ENCODE measurements around the gene PUSL1. TPM values are rescaled to one million over a fixed set of nuclear protein-coding genes. Genes with fewer than 3 reads are reported as not detected.

PUSL1 gene
- total RNA-seq, 1 donor from 2014 or later: 10.6 TPM

- no peak for DNase-seq
- ATAC-seq (ENCODE audit: poor library complexity): no peak
- intact Hi-C loops (cut with DNase I): no loop called here
Observed at GRCh38 chr1:1330366-1331067, 22.1 kb downstream of the PUSL1 start.

DNA sequence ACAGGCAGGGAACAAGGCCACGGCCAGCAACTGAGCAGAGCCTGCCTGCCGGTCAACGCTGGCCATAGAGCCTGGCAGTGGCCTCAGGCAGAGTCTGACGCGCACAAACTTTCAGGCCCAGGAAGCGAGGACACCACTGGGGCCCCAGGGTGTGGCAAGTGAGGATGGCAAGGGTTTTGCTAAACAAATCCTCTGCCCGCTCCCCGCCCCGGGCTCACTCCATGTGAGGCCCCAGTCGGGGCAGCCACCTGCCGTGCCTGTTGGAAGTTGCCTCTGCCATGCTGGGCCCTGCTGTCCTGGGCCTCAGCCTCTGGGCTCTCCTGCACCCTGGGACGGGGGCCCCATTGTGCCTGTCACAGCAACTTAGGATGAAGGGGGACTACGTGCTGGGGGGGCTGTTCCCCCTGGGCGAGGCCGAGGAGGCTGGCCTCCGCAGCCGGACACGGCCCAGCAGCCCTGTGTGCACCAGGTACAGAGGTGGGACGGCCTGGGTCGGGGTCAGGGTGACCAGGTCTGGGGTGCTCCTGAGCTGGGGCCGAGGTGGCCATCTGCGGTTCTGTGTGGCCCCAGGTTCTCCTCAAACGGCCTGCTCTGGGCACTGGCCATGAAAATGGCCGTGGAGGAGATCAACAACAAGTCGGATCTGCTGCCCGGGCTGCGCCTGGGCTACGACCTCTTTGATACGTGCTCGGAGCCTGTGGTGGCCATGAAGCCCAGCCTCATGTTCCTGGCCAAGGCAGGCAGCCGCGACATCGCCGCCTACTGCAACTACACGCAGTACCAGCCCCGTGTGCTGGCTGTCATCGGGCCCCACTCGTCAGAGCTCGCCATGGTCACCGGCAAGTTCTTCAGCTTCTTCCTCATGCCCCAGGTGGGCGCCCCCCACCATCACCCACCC, 22.9 kb downstream of the PUSL1 start, which contains the start of gene TAS1R3:
Gene TAS1R3 (plus strand): TSS at position 213 of the 898 bp plus-strand sequence. CDS start 66 bp downstream, at position 279.
- DNase-seq: no peak
- intact Hi-C loops (cut with DNase I): no loop called here
- ATAC-seq (ENCODE audit: poor library complexity): no peak

DNA sequence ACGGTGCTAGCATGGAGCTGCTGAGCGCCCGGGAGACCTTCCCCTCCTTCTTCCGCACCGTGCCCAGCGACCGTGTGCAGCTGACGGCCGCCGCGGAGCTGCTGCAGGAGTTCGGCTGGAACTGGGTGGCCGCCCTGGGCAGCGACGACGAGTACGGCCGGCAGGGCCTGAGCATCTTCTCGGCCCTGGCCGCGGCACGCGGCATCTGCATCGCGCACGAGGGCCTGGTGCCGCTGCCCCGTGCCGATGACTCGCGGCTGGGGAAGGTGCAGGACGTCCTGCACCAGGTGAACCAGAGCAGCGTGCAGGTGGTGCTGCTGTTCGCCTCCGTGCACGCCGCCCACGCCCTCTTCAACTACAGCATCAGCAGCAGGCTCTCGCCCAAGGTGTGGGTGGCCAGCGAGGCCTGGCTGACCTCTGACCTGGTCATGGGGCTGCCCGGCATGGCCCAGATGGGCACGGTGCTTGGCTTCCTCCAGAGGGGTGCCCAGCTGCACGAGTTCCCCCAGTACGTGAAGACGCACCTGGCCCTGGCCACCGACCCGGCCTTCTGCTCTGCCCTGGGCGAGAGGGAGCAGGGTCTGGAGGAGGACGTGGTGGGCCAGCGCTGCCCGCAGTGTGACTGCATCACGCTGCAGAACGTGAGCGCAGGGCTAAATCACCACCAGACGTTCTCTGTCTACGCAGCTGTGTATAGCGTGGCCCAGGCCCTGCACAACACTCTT, 23.8 kb downstream of the PUSL1 start:
- intact Hi-C loops (cut with DNase I): no loop called here
- ATAC-seq (ENCODE audit: poor library complexity): no peak
- DNase-seq: no peak

DNA sequence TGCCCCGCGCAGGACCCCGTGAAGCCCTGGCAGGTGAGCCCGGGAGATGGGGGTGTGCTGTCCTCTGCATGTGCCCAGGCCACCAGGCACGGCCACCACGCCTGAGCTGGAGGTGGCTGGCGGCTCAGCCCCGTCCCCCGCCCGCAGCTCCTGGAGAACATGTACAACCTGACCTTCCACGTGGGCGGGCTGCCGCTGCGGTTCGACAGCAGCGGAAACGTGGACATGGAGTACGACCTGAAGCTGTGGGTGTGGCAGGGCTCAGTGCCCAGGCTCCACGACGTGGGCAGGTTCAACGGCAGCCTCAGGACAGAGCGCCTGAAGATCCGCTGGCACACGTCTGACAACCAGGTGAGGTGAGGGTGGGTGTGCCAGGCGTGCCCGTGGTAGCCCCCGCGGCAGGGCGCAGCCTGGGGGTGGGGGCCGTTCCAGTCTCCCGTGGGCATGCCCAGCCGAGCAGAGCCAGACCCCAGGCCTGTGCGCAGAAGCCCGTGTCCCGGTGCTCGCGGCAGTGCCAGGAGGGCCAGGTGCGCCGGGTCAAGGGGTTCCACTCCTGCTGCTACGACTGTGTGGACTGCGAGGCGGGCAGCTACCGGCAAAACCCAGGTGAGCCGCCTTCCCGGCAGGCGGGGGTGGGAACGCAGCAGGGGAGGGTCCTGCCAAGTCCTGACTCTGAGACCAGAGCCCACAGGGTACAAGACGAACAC, 24.5 kb downstream of the PUSL1 start:
- DNase-seq: no peak
- ATAC-seq (ENCODE audit: poor library complexity): no peak
- intact Hi-C loops (cut with DNase I): no loop called here

DNA sequence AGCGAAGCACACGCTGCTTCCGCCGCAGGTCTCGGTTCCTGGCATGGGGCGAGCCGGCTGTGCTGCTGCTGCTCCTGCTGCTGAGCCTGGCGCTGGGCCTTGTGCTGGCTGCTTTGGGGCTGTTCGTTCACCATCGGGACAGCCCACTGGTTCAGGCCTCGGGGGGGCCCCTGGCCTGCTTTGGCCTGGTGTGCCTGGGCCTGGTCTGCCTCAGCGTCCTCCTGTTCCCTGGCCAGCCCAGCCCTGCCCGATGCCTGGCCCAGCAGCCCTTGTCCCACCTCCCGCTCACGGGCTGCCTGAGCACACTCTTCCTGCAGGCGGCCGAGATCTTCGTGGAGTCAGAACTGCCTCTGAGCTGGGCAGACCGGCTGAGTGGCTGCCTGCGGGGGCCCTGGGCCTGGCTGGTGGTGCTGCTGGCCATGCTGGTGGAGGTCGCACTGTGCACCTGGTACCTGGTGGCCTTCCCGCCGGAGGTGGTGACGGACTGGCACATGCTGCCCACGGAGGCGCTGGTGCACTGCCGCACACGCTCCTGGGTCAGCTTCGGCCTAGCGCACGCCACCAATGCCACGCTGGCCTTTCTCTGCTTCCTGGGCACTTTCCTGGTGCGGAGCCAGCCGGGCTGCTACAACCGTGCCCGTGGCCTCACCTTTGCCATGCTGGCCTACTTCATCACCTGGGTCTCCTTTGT, 25.3 kb downstream of the PUSL1 start:
- ATAC-seq (ENCODE audit: poor library complexity): peak; percentile 2
- intact Hi-C loops (cut with DNase I): no loop called here

GRCh38 chr1:1334835-1335234, 26.4 kb downstream of the PUSL1 start:
- ATAC-seq (ENCODE audit: poor library complexity) (no peak), DNase-seq (no peak)
- intact Hi-C loops (cut with DNase I): no loop called here

More for the DNA sequence above, 25.3 kb downstream of the PUSL1 start:
- DNase-seq: no peak

DNA sequence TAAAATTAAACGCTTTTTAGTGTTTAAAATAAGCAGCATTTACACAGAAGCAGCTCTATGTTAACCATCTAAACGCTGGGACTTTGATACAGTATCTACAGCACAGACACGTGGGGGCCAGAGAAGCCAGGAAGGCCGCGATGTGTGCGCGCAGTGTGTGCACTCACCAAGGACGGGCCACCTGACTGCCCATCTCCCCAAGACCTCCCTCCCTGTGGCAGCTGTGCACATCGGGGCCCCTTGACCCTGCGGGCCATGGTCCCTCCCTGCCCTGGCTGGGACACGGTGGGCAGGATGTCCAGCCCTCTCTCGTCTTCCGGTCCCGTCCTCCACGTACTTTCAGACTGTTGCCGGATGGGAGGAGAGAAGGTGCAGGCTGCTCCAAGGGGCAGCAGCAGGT, 26.9 kb downstream of the PUSL1 start:
- intact Hi-C loops (cut with DNase I): no loop called here
- DNase-seq: no peak
- no peak for ATAC-seq (ENCODE audit: poor library complexity)

DNA sequence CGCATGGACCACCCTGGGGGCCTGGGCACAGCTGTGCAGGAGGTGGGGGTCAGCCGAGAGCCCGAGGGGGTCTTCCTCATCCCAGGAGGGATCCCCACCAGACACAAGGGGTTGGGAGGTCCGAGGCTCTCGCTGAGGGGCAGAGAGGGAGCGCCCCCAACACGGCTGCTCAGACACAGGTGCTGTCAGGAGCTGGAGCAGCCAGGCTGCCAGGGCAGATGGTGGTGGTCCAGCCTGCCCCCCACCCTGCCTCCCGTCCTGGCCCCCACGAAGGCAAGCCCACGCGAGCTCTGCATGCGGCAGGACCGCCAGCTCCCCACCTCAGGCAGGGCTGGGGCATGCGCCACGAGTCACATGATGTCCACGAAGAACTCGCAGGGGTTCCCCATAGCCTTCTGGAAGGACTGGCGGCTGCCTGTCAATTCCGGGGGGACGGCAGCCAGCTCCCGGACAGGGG, 27.4 kb downstream of the PUSL1 start:
- ATAC-seq (ENCODE audit: poor library complexity) (no peak), DNase-seq (no peak)
- intact Hi-C loops (cut with DNase I): no loop called here

DNA sequence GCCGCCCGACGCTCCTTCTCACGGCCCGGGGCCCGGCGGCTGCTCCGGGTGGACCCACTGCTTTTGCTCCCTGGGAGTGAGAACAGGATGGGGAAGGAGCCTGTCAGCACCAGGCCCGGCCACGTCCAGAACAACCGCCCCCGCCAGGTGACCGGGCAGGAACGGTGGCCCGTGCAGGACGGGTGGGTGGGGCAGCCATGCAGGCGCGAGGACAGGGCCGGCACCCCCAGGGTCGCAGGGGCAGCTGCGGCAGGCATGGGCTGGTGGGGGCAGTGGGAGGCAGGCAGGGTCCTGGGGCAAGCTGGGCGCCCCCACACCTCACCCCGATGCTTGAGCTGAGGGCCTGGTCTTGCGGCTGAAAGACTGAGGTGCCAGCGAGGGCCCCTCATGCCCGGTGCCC, 28.0 kb downstream of the PUSL1 start:
- DNase-seq (no peak), ATAC-seq (ENCODE audit: poor library complexity) (no peak)
- intact Hi-C loops (cut with DNase I): no loop called here

DNA sequence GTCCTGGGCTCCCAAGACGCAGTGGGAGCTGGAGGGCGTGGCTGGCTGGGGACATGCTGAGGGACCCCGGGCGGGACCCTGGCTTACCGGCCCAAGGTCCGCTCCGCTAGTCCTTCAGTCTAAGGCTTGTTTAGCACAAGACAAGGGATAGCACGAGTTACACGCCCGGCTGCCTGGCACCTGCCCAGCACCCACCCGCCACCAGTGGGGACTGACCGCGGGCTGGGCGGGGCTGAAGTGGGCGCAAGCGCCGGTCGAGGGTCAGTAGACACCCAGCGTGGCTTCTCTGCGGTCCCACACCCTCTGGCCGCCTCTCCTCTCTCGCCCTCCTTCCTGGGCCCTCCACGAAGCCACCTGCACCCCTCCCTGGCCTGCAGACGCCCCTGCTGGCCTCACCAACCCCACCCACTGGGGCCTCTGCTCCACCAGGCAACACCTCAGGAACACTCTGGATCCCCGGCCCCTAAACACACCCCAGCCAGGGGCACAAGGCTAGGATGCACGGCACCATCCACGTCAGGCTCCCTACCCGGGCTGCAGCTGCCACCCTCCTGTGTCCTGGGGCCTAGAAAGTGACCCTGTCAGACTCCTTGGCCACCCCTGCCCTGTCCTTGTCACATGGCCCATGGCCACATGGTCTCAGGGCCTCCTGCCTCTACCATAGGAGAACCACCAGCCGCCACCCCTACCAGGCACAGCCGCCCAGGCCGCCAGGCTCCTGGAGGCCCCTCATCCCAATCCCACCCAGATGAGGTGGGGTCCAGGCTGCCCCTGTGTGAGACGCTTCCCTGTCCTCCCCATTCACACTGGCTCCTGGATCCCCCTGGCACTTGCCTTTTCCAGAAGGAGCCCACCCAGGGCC, 28.8 kb downstream of the PUSL1 start:
- ATAC-seq (ENCODE audit: poor library complexity): no peak
- intact Hi-C loops (cut with DNase I): no loop called here

GRCh38 chr1:1337793-1338147, 29.4 kb downstream of the PUSL1 start:
- intact Hi-C loops (cut with DNase I): no loop called here
- DNase-seq (no peak), ATAC-seq (ENCODE audit: poor library complexity) (no peak)

More for the DNA sequence above, 28.8 kb downstream of the PUSL1 start:
- DNase-seq: no peak

GRCh38 chr1:1338278-1338677, 29.9 kb downstream of the PUSL1 start:
- intact Hi-C loops (cut with DNase I): no loop called here
- ATAC-seq (ENCODE audit: poor library complexity) (no peak), DNase-seq (no peak)

DNA sequence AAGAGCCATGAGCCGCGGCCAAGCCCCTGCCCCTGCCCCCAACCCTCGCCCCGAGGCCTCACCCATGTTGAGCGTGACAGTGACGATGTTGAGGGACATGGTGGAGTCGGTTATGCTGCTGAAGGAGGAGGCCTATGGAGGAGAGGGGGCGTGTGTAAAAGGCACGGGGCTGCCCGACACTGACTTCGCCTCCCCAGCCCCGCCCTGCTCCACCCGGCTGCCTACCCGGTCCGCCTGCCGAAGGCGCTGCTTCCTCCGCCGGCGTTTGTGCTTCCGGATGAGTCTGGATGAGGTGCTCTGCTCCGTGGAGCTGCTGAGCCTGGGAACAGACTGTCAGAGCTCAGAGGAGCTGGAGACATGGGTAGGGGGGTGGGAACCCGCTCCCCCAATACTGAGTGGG, 31.8 kb downstream of the PUSL1 start:
- no peak for DNase-seq
- intact Hi-C loops (cut with DNase I): no loop called here
- no peak for ATAC-seq (ENCODE audit: poor library complexity)

GRCh38 chr1:1340791-1341548, 32.6 kb downstream of the PUSL1 start:
- intact Hi-C loops (cut with DNase I): no loop called here
- ATAC-seq (ENCODE audit: poor library complexity) (no peak), DNase-seq (no peak)

DNA sequence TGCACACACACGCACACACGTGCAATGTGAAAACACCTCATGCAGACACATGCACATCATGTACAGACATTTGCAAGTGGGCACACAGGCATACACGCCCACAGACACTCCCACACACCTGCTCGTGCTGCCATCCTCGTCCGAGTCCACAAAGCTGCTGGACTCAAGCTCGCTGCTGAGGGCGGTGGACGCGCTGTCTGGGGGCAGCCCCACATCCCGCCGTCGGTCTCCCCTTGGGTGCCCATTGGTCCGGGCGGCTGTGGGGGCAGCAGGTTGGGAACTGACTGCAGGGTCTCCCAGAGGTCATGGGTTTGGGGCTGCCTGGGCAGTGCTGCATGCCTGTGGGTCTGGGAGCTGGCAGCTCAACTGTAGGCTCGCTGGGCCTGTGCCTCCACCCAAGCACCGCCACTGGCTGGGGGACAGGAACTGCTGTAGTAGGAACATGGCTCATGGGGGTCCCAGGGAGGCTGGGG, 33.2 kb downstream of the PUSL1 start:
- DNase-seq: no peak
- ATAC-seq (ENCODE audit: poor library complexity): no peak
- intact Hi-C loops (cut with DNase I): no loop called here

GRCh38 chr1:1342061-1342562, 33.7 kb downstream of the PUSL1 start:
- intact Hi-C loops (cut with DNase I): no loop called here
- no peak for DNase-seq
- no peak for ATAC-seq (ENCODE audit: poor library complexity)
